OCI-LY1 (cell line): ENCODE results near the gene PROZ.

Source experiments
- EZH2 ChIP-seq: fragments of 200-600 bp; sonication (generic), shearing (Covaris generic); IDR thresholded peaks from 2 replicates; pipeline ENCODE4 v1.8.0; 2017; ENCODE audit warnings: borderline replicate concordance, mixed run types, mild to moderate bottlenecking, antibody characterized with exemption, low read length, moderate library complexity, mixed read lengths
- TF ChIP-seq, protein P1 (sequence below): fragments of 200-600 bp; sonication (generic), shearing (Covaris generic); IDR thresholded peaks from 2 replicates; pipeline ENCODE4 v1.5.1; 2017; ENCODE audit warnings: mild to moderate bottlenecking, antibody characterized with exemption, low read length, moderate library complexity, mixed read lengths

- TF ChIP-seq, protein P1, sequence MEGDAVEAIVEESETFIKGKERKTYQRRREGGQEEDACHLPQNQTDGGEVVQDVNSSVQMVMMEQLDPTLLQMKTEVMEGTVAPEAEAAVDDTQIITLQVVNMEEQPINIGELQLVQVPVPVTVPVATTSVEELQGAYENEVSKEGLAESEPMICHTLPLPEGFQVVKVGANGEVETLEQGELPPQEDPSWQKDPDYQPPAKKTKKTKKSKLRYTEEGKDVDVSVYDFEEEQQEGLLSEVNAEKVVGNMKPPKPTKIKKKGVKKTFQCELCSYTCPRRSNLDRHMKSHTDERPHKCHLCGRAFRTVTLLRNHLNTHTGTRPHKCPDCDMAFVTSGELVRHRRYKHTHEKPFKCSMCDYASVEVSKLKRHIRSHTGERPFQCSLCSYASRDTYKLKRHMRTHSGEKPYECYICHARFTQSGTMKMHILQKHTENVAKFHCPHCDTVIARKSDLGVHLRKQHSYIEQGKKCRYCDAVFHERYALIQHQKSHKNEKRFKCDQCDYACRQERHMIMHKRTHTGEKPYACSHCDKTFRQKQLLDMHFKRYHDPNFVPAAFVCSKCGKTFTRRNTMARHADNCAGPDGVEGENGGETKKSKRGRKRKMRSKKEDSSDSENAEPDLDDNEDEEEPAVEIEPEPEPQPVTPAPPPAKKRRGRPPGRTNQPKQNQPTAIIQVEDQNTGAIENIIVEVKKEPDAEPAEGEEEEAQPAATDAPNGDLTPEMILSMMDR, result no peak
- no peak for TF ChIP-seq EZH2
Observed at GRCh38 chr13:113183450-113184129, 25.1 kb downstream of the PROZ start.
